SK-N-SH treated with all-trans-retinoic acid at 6 μM for 48 hours (cell line): ENCODE results near the gene ADGRB3.

Experiments used
- ATAC-seq: fragments of 200-7000 bp; cut with Tn5 transposase; 3 replicates; pipeline ENCODE4 v1.9.1; 2020; ENCODE audit warnings: mild to moderate bottlenecking, moderate library complexity
- ARNTL ChIP-seq: fragments of 450-650 bp; formaldehyde crosslinking; IDR thresholded peaks from 2 replicates; pipeline ENCODE4 v1.5.0; 2020; ENCODE audit warnings: low read depth, mild to moderate bottlenecking, moderate library complexity, borderline replicate concordance
- BACH2 ChIP-seq: fragments of 250-450 bp; sonication (Bioruptor Pico); IDR thresholded peaks from 2 replicates; pipeline ENCODE4 v1.9.0; 2021; ENCODE audit warnings: mild to moderate bottlenecking, borderline replicate concordance
- CREB5 ChIP-seq: fragments of 250-450 bp; sonication (Bioruptor Pico); IDR thresholded peaks from 2 replicates; pipeline ENCODE4 v1.5.1; 2020; ENCODE audit warnings: low read depth, mild to moderate bottlenecking, moderate library complexity
- CSRNP3 ChIP-seq: fragments of 250-450 bp; sonication (Bioruptor Pico); IDR thresholded peaks from 2 replicates; pipeline ENCODE4 v1.5.1; 2021; ENCODE audit warnings: mild to moderate bottlenecking, moderate library complexity
- ESRRG ChIP-seq: fragments of 250-450 bp; sonication (Bioruptor Pico); IDR thresholded peaks from 2 replicates; pipeline ENCODE4 v1.6.1; 2021; ENCODE audit warnings: mild to moderate bottlenecking
- GLIS3 ChIP-seq: fragments of 250-450 bp; sonication (Bioruptor Pico); IDR thresholded peaks from 2 replicates; pipeline ENCODE4 v1.5.0; 2020; ENCODE audit warnings: mild to moderate bottlenecking, moderate library complexity
- ISL1 ChIP-seq: fragments of 250-450 bp; sonication (Bioruptor Pico); IDR thresholded peaks from 2 replicates; pipeline ENCODE4 v2.1.2; 2022; ENCODE audit warnings: mild to moderate bottlenecking, moderate library complexity
- OSR1 ChIP-seq: fragments of 250-450 bp; sonication (Bioruptor Pico); IDR thresholded peaks from 2 replicates; pipeline ENCODE4 v1.8.0; 2022; ENCODE audit warnings: moderate library complexity, mild to moderate bottlenecking, inconsistent platforms
- PATZ1 ChIP-seq: fragments of 250-450 bp; sonication (Bioruptor Pico); IDR thresholded peaks from 2 replicates; pipeline ENCODE4 v1.8.0; 2020; ENCODE audit warnings: mild to moderate bottlenecking, moderate library complexity, borderline replicate concordance
- POU6F1 ChIP-seq: fragments of 250-450 bp; sonication (Bioruptor Pico); IDR thresholded peaks from 2 replicates; pipeline ENCODE4 v1.8.0; 2021; ENCODE audit warnings: low read depth, mild to moderate bottlenecking, moderate library complexity, borderline replicate concordance
- PPARA ChIP-seq: fragments of 250-450 bp; sonication (Bioruptor Pico); IDR thresholded peaks from 2 replicates; pipeline ENCODE4 v1.5.0; 2020; ENCODE audit warnings: mild to moderate bottlenecking, borderline replicate concordance
- RARB ChIP-seq: fragments of 250-450 bp; sonication (Bioruptor Pico); IDR thresholded peaks from 2 replicates; pipeline ENCODE4 v1.8.0; 2021; ENCODE audit warnings: mild to moderate bottlenecking, moderate library complexity
- SNAI2 ChIP-seq: fragments of 250-450 bp; sonication (Bioruptor Pico); IDR thresholded peaks from 2 replicates; pipeline ENCODE4 v1.5.0; 2020; ENCODE audit warnings: mild to moderate bottlenecking, moderate library complexity
- TCF4 ChIP-seq: fragments of 250-450 bp; sonication (Bioruptor Pico); IDR thresholded peaks from 2 replicates; pipeline ENCODE4 v1.8.0; 2021; ENCODE audit warnings: mild to moderate bottlenecking, moderate library complexity, borderline replicate concordance
- TOX ChIP-seq: fragments of 250-450 bp; sonication (Bioruptor Pico); IDR thresholded peaks from 2 replicates; pipeline ENCODE4 v1.8.0; 2021; ENCODE audit warnings: mild to moderate bottlenecking, moderate library complexity, borderline replicate concordance
- ZC3H10 ChIP-seq: fragments of 250-450 bp; sonication (Bioruptor Pico); IDR thresholded peaks from 2 replicates; pipeline ENCODE4 v1.5.1; 2021; ENCODE audit warnings: mild to moderate bottlenecking, moderate library complexity
- ZFP3 ChIP-seq: fragments of 250-450 bp; sonication (Bioruptor Pico); IDR thresholded peaks from 2 replicates; pipeline ENCODE4 v1.5.0; 2020; ENCODE audit warnings: mild to moderate bottlenecking, moderate library complexity
- ZFP30 ChIP-seq: fragments of 450-650 bp; formaldehyde crosslinking; IDR thresholded peaks from 2 replicates; pipeline ENCODE4 v1.5.0; 2022; ENCODE audit warnings: mild to moderate bottlenecking, moderate library complexity
- ZNF565 ChIP-seq: fragments of 450-650 bp; formaldehyde crosslinking; conservative IDR thresholded peaks from 2 replicates; pipeline ENCODE4 v1.5.0; 2020; ENCODE audit warnings: low read depth, mild to moderate bottlenecking, moderate library complexity
- ZNF70 ChIP-seq: fragments of 450-650 bp; formaldehyde crosslinking; IDR thresholded peaks from 2 replicates; pipeline ENCODE4 v1.5.0; 2020; ENCODE audit warnings: mild to moderate bottlenecking, moderate library complexity
- ZNF8 ChIP-seq: fragments of 450-650 bp; formaldehyde crosslinking; IDR thresholded peaks from 2 replicates; pipeline ENCODE4 v1.5.0; 2020; ENCODE audit warnings: mild to moderate bottlenecking, moderate library complexity

ADGRB3 gene

GRCh38 chr6:68704485-68704884 is 69.4 kb downstream of the ADGRB3 start:
- no peak for ATAC-seq
- no peak for TF ChIP-seq CSRNP3 (CRISPR knock-in tag)
- TF ChIP-seq ZC3H10 (CRISPR knock-in tag) = no peak
- TF ChIP-seq TCF4 (CRISPR knock-in tag) = no peak
- no peak for TF ChIP-seq ZFP30 (CRISPR knock-in tag)
- TF ChIP-seq ISL1 = no peak
- TF ChIP-seq PATZ1 (CRISPR knock-in tag) = no peak
- TF ChIP-seq BACH2 (CRISPR knock-in tag) = no peak
- no peak for TF ChIP-seq ZNF8 (CRISPR knock-in tag)

GRCh38 chr6:68709091-68709490 is 74.0 kb downstream of the ADGRB3 start:
- ATAC-seq = no peak
- TF ChIP-seq ESRRG (CRISPR knock-in tag) = no peak
- no peak for TF ChIP-seq CSRNP3 (CRISPR knock-in tag)
- TF ChIP-seq RARB (CRISPR knock-in tag) = no peak
- TF ChIP-seq ZNF8 (CRISPR knock-in tag) = no peak
- no peak for TF ChIP-seq POU6F1 (CRISPR knock-in tag)
- TF ChIP-seq ZNF565 (CRISPR knock-in tag) = no peak

GRCh38 chr6:68709882-68710281 is 74.8 kb downstream of the ADGRB3 start:
- no peak for TF ChIP-seq CREB5 (CRISPR knock-in tag)
- no peak for TF ChIP-seq PATZ1 (CRISPR knock-in tag)
- TF ChIP-seq ZFP30 (CRISPR knock-in tag) = no peak
- TF ChIP-seq ARNTL (CRISPR knock-in tag) = no peak
- TF ChIP-seq ZC3H10 (CRISPR knock-in tag) = no peak
- no peak for TF ChIP-seq ZNF70 (CRISPR knock-in tag)
- TF ChIP-seq TOX (CRISPR knock-in tag) = no peak
- TF ChIP-seq ZFP3 (CRISPR knock-in tag) = no peak
- TF ChIP-seq SNAI2 (CRISPR knock-in tag) = no peak
- TF ChIP-seq ZNF8 (CRISPR knock-in tag) = no peak
- TF ChIP-seq TCF4 (CRISPR knock-in tag) = no peak
- TF ChIP-seq GLIS3 (CRISPR knock-in tag) = no peak
- TF ChIP-seq CSRNP3 (CRISPR knock-in tag) = no peak
- no peak for TF ChIP-seq RARB (CRISPR knock-in tag)
- TF ChIP-seq OSR1 (CRISPR knock-in tag) = no peak
- no peak for TF ChIP-seq PPARA (CRISPR knock-in tag)
- no peak for TF ChIP-seq ESRRG (CRISPR knock-in tag)
- no peak for TF ChIP-seq ISL1
- no peak for ATAC-seq
